Neutrophil (primary cell): Measurements from ENCODE around the gene PLSCR3.
"Not testable (repeated sequence)": the region's sequence is repeated elsewhere in the genome, so short reads cannot be mapped to it uniquely, and the experiment has no call there.

Source experiments
- H3K27ac ChIP-seq: fragments of 200-600 bp; sonication (generic); 2 replicates; pipeline ENCODE4 v1.5.1; 2016; ENCODE audit warnings: mild to moderate bottlenecking, moderate library complexity
- H3K27me3 ChIP-seq: fragments of 200-600 bp; sonication (generic); 2 replicates; pipeline ENCODE4 v1.6.0; 2016; ENCODE audit warnings: mild to moderate bottlenecking
- H3K36me3 ChIP-seq: fragments of 200-600 bp; sonication (generic); 2 replicates; pipeline ENCODE4 v1.5.1; 2017
- H3K4me1 ChIP-seq, 2 experiments: fragments of 200-600 bp in 1 of 2; sonication (generic) in 1 of 2; 1 replicate in 1 of 2; 2 replicates in 1 of 2; pipeline versions ENCODE4 v1.5.1 to v1.6.1; 2013 to 2016; ENCODE audit warnings: low read depth in 1 of 2, low read length in 1 of 2, mild to moderate bottlenecking in 1 of 2, moderate library complexity in 1 of 2; ENCODE audit not compliant: control insufficient read depth in 1 of 2, insufficient read depth in 1 of 2
- H3K4me3 ChIP-seq, 2 experiments: fragments of 200-600 bp in 1 of 2; sonication (generic) in 1 of 2; 1 replicate in 1 of 2; 2 replicates in 1 of 2; pipeline ENCODE4 v1.5.1; 2013 to 2016; ENCODE audit warnings: low read depth in 1 of 2, low read length in 1 of 2, mild to moderate bottlenecking in 1 of 2, moderate library complexity in 1 of 2
- H3K9me3 ChIP-seq: fragments of 200-600 bp; sonication (generic); 2 replicates; pipeline ENCODE4 v1.5.1; 2016
- CTCF ChIP-seq: fragments of 200-600 bp; sonication (generic); IDR thresholded peaks from 2 replicates; pipeline ENCODE4 v1.5.1; 2016; ENCODE audit warnings: antibody characterized with exemption

PLSCR3 gene

GRCh38 chr17:7367918-7368598 lies 26.3 kb downstream of the PLSCR3 start:
- peaks cover 15% of the 10 kb centered on the region for H3K27me3 ChIP-seq
- H3K27ac ChIP-seq = no peak overlapping the region
- H3K4me3 ChIP-seq = no peak overlapping the region
- H3K36me3 ChIP-seq = no peaks in the 10 kb centered on the region
- no peaks in the 10 kb centered on the region for H3K9me3 ChIP-seq
- H3K4me1 ChIP-seq = no peaks in the 10 kb centered on the region
- TF ChIP-seq CTCF = no peak

- Histone ChIP-seq H3K4me3 (no peak overlapping the region), H3K4me1 (no peaks in the 10 kb centered on the region)
- no peak for TF ChIP-seq CTCF
These were observed 27.2 kb downstream of the PLSCR3 start for GRCh38 chr17:7367083-7367482.

GRCh38 chr17:7365963-7366362 lies 28.4 kb downstream of the PLSCR3 start:
- H3K36me3 ChIP-seq, H3K4me1 ChIP-seq, H3K9me3 ChIP-seq, H3K27ac ChIP-seq, H3K4me3 ChIP-seq: not testable (repeated sequence)
- H3K27me3 ChIP-seq = peaks cover 23% of the 10 kb centered on the region

More at GRCh38 chr17:7367083-7367482, 27.2 kb downstream of the PLSCR3 start:
- peaks cover 15% of the 10 kb centered on the region for H3K27me3 ChIP-seq
- H3K9me3 ChIP-seq = no peaks in the 10 kb centered on the region
- H3K36me3 ChIP-seq = no peaks in the 10 kb centered on the region
- H3K27ac ChIP-seq = no peak overlapping the region

- H3K27ac ChIP-seq = no peak overlapping the region
- TF ChIP-seq CTCF = no peak
- H3K27me3 ChIP-seq = peaks cover 8% of the 10 kb centered on the region
- H3K4me3 ChIP-seq = no peak overlapping the region
- no peaks in the 10 kb centered on the region for H3K9me3 ChIP-seq
- H3K4me1 ChIP-seq = no peaks in the 10 kb centered on the region
- H3K36me3 ChIP-seq = no peaks in the 10 kb centered on the region
These were observed 31.0 kb downstream of the PLSCR3 start for GRCh38 chr17:7363311-7363710.

- TF ChIP-seq CTCF = no peak
- Histone ChIP-seq H3K9me3 (no peaks in the 10 kb centered on the region), H3K4me1 (no peaks in the 10 kb centered on the region), H3K4me3 (no peak overlapping the region), H3K27me3 (peaks cover 10% of the 10 kb centered on the region), H3K36me3 (no peaks in the 10 kb centered on the region), H3K27ac (no peak overlapping the region)
These were observed 32.4 kb downstream of the PLSCR3 start for GRCh38 chr17:7361906-7362305.

- Histone ChIP-seq H3K27ac (no peak overlapping the region), H3K36me3 (peaks cover 14% of the 10 kb centered on the region), H3K4me3 (no peak overlapping the region), H3K27me3 (peaks cover 18% of the 10 kb centered on the region), H3K4me1 (peaks cover 2 to 11% of the 10 kb centered on the region in 2 experiments), H3K9me3 (no peaks in the 10 kb centered on the region)
- TF ChIP-seq CTCF = no peak
These were observed 36.9 kb downstream of the PLSCR3 start for GRCh38 chr17:7357381-7357780.
